ENCODE results near the gene CADM4. TPM values are rescaled to one million over a fixed set of nuclear protein-coding genes. Genes with fewer than 3 reads are reported as not detected.

Gene CADM4
- total RNA-seq, 6 donors from 2014 or later, result 6.2 to 9.2 (median 7.8) TPM

GRCh38 chr19:43664018-43664417 is 24.4 kb upstream of the CADM4 start:
- WGBS, 2 donors, result 23 to 47% methylated on average over 7 of the region's 7 CpGs
- TF ChIP-seq EP300 (IDR thresholded peaks at IDR 0.05), result no peak
- no peak for TF ChIP-seq POLR2A (IDR thresholded peaks at IDR 0.05)
- no peak for TF ChIP-seq CTCF (IDR thresholded peaks at IDR 0.05)
- no peak for TF ChIP-seq POLR2AphosphoS5 (IDR thresholded peaks at IDR 0.05)
- H3K4me3 ChIP-seq, result no peak overlapping the region
- H3K27ac ChIP-seq, result peak overlapping the region in 3 of 4 donors; percentile 3 to 62 (median 57)
- peaks cover 0 to 59% (median 21%) of the 10 kb centered on the region in 4 donors for H3K36me3 ChIP-seq
- DNase-seq (peak in 1 of 2 donors; percentile 38), ATAC-seq (ENCODE audit: low FRiP score in 2 of 2) (no peak)
- no peaks in the 10 kb centered on the region for H3K27me3 ChIP-seq
- peaks cover 16 to 26% (median 21%) of the 10 kb centered on the region in 4 donors for H3K4me1 ChIP-seq
- H3K9me3 ChIP-seq, result no peaks in the 10 kb centered on the region

GRCh38 chr19:43662487-43662886 is 22.8 kb upstream of the CADM4 start:
- Histone ChIP-seq H3K27ac (no peak overlapping the region), H3K36me3 (peaks cover 0 to 68% (median 25%) of the 10 kb centered on the region in 4 donors)

GRCh38 chr19:43660971-43661360 is 21.3 kb upstream of the CADM4 start:
- H3K27me3 ChIP-seq, result no peaks in the 10 kb centered on the region
- no peak for DNase-seq
- 94 to 96% methylated on average over 6 of the region's 6 CpGs for WGBS, 2 donors
- no peak for TF ChIP-seq POLR2A (IDR thresholded peaks at IDR 0.05)
- no peak for TF ChIP-seq EP300 (IDR thresholded peaks at IDR 0.05)
- no peak for TF ChIP-seq POLR2AphosphoS5 (IDR thresholded peaks at IDR 0.05)
- TF ChIP-seq CTCF (IDR thresholded peaks at IDR 0.05), result no peak
- peaks cover 5 to 20% (median 12%) of the 10 kb centered on the region in 4 donors for H3K4me1 ChIP-seq
- no peak overlapping the region for H3K4me3 ChIP-seq
- H3K9me3 ChIP-seq, result no peaks in the 10 kb centered on the region
- no peak overlapping the region for H3K27ac ChIP-seq
- H3K36me3 ChIP-seq, result peaks cover 0 to 70% (median 23%) of the 10 kb centered on the region in 4 donors
- no peak for ATAC-seq (ENCODE audit: low FRiP score in 2 of 2)

More at GRCh38 chr19:43662487-43662886, 22.8 kb upstream of the CADM4 start:
- no peak overlapping the region for H3K4me3 ChIP-seq
- peaks cover 10 to 20% (median 17%) of the 10 kb centered on the region in 4 donors for H3K4me1 ChIP-seq
- H3K9me3 ChIP-seq, result no peaks in the 10 kb centered on the region
- DNase-seq, result no peak
- WGBS, 2 donors, result 90 to 93% methylated on average over 6 of the region's 6 CpGs
- TF ChIP-seq POLR2A (IDR thresholded peaks at IDR 0.05) (no peak), POLR2AphosphoS5 (IDR thresholded peaks at IDR 0.05) (no peak), CTCF (IDR thresholded peaks at IDR 0.05) (no peak)
- ATAC-seq (ENCODE audit: low FRiP score in 2 of 2), result no peak
- no peaks in the 10 kb centered on the region for H3K27me3 ChIP-seq

GRCh38 chr19:43660301-43660970 is 20.8 kb upstream of the CADM4 start:
- ATAC-seq (ENCODE audit: low FRiP score in 2 of 2), result no peak

More at GRCh38 chr19:43660301-43660970, 20.8 kb upstream of the CADM4 start:
- peaks cover 5 to 20% (median 12%) of the 10 kb centered on the region in 4 donors for H3K4me1 ChIP-seq
- 81 to 82% methylated on average over 6 to 7 of the region's 7 CpGs for WGBS, 2 donors
- H3K4me3 ChIP-seq, result no peak overlapping the region
- no peak for TF ChIP-seq EP300 (IDR thresholded peaks at IDR 0.05)
- TF ChIP-seq POLR2A (IDR thresholded peaks at IDR 0.05), result no peak
- no peak for TF ChIP-seq CTCF (IDR thresholded peaks at IDR 0.05)
- TF ChIP-seq POLR2AphosphoS5 (IDR thresholded peaks at IDR 0.05), result no peak
- no peaks in the 10 kb centered on the region for H3K9me3 ChIP-seq
- H3K27me3 ChIP-seq, result no peaks in the 10 kb centered on the region
- peaks cover 0 to 70% (median 29%) of the 10 kb centered on the region in 4 donors for H3K36me3 ChIP-seq
- H3K27ac ChIP-seq, result no peak overlapping the region
- DNase-seq, result no peak
